Superior temporal gyrus (tissue), 1 donor: ENCODE measurements around the gene TUBGCP2.

Experiments
- DNase-seq: peaks from one replicate; pipeline ENCODE4 v3.0.0-alpha.2; 2016; ENCODE audit errors: extremely low spot score

The TUBGCP2 gene

DNA sequence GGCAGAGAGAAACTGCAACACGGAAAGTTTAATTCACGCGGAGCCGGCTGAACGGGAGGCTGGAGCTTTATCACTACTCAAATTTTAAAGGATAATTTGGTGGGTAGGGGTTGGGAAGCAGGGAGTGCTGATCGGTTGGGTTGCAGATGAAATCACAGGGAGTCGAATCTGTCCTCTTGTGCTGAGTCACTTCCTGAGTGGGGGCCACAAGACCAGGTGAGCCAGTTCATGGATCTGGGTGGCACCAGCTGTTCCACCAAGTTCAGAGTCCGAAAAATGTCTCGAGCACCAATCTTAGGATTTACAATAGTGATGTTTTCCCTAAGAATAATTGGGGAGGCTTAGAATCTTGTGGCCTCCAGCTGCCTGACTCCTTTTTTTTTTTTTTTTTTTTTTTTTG, 34.9 kb upstream of the TUBGCP2 start:
- no peak for DNase-seq

DNA sequence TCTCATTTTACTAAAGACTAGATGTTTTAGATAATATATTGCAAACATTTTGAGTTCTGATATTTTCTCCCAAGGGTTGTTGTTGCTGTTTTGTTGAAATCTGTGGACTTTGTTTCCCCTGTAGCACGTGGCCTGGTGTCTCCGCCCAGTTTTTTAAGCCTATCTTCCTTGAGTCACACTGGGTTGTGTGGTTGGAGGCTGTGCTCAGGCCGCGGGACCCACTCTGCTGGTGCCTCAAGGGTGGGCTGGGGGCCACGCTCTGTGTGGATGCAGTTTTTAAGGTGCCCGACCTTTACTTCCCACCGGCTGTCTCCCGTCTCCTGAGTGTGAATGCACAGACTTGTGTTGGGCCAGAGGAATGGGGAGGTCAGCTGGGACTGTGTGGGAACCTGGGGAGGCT, 34.3 kb upstream of the TUBGCP2 start:
- no peak for DNase-seq

DNA sequence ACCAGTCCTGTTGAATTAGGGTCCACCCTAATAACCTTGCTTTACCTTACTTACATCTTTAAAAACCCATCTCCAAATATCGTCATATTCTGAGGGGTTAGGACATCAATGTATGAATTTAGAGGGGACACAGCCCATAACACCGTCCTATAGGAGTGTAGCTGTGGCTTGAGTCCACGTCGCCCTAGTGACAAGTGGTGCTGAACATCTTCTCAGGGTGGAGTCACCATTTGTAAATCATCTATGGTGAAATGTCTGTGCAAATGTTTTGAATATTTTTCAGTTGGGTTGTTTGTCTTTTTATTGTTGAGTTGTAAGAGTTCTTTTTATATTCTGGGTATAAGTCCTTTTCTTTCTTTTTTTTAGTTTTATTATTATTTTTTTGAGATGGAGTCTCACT, 33.3 kb upstream of the TUBGCP2 start:
- DNase-seq, result no peak

DNA sequence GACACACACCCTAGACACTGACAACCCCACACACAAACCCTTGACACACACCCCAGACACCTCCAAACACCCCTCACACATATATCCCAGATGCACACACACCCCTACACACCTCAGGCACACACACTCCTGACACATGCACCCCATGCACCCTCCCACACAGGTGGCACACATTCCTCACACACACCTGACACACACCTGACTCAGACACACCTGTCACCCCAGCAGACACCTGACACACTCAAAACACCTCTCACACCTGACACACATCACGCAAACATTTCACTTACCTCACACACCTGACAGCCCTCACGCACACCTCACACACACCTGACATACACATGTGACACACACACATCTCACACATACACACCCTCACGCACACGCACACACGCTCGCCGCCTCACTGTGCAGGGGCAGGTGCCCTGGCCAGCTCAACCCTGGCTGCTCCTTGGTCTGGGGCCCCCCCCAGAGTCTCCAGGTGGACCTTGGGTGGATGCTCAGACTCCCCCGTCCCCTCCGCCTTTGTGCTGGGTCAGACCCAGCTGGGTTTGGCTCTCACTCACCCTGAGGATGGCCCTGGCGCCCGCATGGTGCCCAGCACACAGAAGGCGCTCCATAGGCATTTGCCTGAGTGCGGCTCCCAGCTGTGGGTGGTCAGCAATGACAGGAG, 31.2 kb upstream of the TUBGCP2 start:
- no peak for DNase-seq

DNA sequence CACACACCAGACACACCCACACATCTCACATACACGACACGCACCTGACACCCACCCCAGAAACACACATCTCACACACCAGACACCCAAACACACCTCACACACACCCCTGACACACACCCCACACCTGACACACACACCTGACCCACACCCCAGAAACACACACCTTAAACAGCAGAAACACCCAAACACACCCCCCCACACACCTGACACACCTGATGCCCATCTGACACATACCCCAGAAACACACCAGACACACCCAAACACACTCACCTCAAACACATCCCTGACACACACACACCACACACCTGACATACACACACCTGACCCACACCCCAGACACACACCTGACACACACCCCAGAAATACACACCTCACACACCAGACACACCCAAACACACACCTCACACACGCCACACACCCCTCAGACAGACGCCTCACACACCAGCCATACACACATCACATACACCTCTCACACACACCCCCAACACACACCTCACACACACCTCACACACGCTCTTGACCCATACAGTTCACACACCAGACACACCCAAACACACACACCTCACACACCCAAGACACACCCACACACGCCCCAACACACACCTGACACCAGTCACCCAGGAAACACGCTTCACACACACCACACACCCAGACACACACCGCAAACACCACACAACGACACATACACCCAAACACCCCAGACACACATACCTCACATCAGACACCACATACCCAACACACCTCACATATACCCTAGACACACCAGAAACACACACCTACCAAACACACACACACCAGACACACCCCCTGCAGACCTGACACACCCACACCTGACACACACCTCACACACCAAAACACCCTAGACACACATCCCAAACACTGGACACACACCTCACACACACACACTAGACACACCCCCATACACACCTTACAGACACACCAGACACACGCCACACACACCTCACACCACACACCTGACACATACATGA, 29.7 kb upstream of the TUBGCP2 start:
- DNase-seq, result no peak

DNA sequence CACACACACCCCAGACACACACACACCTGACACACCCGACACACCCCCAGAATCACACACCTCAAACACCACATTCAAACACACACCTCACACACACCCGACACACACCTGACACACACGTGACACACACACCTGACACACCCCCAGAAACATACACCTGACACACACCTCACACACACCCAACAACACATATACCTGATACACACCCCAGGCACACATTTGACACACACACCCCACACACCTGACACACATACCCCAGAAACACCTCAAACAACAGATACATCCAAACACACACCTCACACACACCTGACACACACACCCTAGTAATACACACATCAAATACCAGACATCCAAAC, 28.7 kb upstream of the TUBGCP2 start:
- no peak for DNase-seq

DNA sequence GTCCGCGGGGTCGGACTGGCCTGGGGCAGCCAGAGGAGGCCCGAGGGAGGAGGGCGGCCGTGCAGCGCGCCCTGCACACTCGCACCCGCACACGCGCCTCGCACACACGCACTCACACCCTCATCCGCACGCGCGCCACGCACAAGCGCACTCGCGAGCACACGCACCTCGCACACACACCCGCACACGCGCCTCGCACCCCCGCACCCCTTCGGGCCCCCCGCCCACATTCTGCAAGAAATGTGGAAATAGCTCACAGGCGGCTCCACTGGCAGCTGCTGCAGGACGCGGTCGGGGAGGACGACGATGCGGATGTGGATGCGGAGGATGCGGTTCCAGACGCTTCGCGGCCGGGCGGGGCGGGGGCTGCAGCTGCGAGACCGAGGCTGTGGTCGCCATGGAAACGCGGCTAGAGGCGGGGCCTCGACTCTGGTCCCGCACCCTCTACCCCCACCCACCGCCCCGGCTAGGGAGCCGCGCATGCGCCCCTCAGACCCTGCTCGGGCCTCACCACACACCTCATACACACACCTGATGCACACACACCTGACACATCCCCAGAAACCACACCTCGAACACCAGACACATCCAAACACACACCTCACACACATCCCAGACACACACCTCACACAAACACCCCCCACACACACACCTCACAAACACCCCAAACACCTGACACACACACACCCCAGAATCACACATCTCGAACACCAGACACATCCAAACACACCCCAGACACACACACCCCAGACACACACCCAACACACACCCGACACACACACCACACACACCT, 28.1 kb upstream of the TUBGCP2 start, which contains the start of gene CALY:
Gene CALY (minus strand): TSS at position 320 of the 793 bp plus-strand sequence. CDS start 7,907 bp downstream, outside the sequence.
- DNase-seq, result no peak

DNA sequence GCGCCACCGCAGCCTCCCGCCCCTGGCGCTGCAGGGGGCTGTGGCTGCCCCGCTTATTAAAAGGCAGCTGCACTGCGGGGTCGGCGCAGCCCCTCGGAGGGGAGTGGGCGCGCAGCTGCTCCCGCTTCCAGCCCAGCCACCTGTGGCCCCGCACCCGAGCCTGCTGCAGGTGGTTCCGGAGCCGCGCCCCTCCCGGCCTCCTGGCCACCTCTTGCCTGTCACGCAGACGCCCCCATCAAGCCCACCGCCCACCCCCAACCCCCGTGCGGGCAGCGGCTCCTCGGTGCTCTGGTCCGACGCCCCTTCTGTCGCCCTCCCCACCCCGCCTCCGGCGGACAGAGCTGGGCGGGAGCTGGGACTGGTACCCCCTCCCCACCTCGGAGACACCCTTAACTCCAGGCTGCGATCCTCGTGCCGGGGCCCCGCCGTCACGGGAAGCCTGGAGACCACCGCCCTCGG, 27.5 kb upstream of the TUBGCP2 start:
- DNase-seq, result no peak

DNA sequence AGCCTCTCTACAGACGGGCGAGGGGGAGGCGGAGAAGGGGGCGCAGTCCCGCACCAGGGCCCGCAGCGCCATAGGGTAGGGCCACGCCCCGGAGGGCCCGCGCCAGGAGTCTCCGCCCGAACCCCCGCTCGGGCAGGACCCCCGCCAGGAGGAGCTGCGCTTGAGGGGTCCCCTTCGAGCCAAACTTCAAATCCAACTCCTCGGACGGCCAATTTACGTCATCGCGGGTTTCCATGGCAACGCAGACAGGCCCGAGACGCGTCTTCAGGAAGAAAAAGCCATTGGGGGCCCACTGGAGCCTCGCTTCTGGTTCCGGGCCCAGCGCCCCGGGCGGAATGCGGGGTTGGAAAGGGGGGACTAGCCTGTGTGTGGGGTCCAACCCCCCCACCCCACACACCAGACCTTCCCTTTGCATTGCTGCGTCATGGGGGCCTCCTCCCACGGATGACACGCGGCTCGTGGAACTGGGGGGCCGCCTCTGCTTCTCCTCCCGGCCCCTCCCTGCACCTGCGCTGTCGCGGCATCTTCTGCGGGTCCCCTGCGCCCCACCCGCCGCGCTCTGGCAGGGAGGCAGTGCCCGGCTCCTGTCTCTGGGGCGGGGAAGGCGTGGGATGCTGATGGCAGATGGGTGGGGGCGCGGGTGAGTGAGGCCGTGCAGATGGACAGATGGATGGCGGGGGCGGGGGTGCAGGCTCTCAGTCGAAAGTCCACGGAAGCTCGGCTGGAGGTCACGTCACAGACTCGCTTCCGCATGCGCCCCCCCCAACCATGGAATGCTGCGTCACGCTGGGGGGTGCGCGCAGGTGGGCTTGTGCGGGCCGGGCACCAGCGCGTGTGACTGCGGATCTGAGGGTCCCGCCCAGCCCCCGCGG, 26.8 kb upstream of the TUBGCP2 start:
- peak; percentile 47 for DNase-seq

DNA sequence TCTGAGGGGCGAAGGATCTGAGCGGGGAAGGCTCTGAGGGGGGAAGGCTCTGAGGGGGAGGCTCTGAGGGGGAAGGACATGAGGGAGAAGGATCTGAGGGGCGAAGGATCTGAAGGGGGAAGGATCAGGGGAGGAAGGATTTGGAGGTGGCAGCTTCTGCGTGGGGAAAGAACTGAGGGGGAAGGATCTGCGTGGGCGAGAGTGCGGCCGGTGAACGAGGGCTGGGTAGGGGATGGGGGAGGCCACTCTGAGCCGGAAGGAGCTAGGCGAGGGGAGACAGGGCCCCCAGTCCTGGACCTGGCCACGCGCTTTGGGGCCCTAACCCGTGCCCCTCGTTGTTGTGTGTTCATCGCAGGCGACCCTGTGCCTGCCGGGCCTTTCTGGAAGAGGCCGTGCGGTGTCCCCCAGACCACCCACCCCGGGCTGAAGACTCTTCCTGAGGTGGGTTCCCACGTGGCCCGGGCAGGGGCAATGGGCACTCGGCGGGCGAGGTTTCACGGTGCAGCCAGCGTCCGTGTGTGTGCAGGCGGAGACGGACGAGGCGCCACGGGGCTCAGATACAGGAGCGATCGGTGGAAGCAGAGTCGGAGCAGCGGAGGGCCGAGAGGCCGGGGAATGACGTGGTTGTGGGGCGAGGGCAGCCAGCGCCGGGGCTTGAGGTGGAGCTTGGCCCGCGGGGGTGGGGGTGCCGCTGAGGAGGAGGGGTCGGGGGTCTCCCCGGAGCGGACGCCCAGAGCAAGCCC, 26.0 kb upstream of the TUBGCP2 start:
- DNase-seq, result no peak

DNA sequence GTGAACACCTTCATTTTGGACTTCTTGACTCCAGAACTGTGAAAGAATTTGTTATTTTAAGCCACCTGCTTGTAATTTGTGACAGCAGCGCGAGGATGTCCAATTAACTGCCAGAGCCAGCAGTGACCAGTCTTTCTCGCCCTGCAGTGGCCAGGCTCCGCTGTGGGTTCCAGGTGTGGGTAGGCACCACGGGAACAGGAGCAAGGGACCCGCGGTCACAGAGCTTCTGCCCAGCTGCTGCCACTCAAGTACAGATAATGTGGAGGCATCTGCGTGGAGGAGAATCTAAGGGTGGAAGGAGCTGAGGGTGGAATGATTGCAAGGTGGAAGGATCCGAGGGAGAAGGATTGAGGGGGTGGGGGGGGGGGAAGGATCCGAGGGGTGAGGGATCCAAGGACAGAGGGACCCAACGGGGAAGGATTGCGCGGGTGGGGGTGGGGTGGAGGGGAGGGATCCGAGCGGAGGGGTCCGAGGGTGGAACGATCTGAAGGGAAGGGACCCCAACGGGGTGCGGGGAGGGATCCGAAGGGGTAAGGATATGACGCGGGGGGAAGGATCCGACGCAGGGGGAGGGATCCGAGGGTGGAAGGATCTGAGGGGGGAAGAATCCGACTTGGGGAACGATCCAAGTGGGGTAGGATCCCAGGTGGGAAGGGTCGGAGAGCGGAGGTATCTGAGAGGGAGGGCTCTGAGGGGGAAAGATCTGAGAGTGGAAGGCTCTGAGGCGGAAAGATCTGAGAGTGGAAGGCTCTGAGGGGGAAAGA, 24.4 kb upstream of the TUBGCP2 start:
- DNase-seq, result no peak

DNA sequence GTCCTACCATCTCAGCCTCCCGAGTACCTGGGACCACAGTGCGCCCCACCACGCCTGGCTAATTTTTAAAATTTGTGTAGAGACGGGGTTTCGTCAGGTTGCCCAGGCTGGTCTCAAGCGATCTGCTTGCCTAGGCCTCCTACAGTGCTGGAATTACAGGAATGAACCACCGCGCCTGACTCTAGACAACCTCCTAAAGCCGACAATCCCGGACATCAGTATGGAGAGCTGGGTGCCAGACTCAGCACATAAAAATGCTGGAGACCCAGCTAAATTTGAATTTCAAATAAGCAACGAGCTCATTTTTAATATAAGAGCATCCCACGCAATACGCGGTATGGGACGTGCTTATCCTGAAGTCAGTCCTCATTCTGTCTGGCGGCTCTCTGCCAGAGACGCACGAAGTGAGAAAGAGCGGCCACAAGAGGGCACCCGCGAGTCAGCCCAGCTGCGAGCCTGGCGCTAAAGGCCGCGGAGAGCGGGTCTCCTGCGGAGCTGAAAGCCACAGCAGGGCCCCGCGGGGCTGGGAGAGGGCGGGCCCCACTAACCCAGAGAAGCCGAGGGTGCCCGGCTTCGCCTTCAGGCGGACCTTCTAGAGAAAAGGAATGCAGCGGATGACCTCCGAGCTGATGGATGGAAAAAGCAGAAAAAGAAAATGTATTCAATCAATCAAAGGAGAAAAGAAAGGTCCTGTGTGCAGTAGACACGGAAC, 21.0 kb upstream of the TUBGCP2 start:
- peak; percentile 96 for DNase-seq

DNA sequence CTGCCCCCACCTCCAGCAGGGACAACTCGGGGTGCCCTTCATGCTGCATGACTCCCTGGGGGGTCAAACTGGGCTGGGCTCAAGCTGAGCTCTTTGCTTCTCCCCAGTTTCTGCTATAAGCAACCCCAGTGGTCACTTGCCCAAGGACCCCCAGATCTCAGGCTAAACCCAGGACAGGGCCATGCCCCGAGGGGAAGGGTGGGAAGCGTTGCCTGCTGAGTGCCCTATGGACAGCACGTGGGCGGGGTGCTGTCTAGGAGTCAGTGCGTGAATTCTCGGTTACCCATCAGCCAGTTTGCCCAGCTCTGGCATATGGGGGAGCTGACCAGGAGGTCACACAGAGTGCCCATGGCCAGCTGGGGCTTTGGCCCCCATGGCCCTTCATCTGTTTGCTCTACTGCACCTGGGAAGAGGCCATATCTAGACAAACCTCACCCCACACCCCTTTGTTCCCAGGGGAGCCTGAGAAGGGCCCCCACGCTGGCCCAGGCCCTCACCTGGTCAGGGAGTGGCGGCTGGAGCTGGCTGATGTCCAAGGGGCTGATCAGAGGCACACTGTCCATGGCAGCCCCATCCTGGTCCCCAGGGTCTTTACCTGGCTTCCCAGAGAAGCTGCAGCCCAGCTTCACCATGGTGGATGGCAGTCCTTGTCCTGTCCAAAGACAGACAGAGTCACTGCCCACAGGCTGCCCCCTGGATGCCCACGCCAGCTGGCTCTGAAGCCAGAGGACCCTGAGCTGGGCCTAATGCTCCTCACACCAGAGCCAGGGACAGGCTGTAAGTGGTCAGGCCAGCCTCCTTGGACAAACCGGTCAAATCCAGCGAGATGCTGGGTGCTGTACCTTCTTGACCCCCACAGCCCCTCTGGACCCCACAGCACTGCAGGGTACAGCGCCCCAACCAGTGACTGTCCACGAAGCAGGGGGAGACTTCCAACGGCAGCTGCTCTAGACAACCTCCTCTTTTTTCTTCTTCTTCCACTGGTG, 20.0 kb upstream of the TUBGCP2 start:
- no peak for DNase-seq

DNA sequence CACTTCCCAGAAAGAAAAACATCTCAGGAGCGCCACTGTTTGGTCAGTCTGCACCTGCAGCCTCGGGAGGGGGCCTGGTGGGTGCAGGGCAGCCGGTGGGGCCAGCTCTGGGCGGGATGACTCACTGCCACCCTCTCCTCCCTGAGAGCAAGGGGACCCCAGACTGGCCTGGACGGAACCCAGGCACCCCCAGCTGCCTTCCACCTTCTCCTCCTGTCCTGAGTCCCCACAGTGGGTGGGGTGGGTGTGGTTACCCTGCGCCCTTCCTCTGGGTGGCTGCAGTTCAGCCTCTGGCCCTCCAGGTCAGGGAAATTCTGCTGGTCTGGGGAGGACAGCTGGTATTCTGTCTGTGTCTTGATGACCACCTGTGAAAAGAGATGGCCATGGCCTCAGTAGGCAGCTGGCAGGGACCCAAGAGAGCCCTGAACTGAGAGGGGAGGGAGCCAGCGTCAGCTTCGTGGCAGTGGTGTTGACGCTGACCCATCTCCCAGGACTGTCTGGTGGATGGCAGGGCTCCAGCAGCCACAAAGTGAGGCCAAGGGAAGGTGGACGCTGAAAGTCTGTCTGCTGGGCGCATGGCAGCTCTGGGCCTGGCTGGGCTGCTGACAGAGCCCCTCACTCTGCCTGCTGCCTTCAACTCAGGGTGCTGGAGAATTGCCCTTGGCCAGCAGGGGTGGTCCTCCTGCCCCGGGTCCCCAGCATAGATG, 19.1 kb upstream of the TUBGCP2 start:
- DNase-seq, result no peak

DNA sequence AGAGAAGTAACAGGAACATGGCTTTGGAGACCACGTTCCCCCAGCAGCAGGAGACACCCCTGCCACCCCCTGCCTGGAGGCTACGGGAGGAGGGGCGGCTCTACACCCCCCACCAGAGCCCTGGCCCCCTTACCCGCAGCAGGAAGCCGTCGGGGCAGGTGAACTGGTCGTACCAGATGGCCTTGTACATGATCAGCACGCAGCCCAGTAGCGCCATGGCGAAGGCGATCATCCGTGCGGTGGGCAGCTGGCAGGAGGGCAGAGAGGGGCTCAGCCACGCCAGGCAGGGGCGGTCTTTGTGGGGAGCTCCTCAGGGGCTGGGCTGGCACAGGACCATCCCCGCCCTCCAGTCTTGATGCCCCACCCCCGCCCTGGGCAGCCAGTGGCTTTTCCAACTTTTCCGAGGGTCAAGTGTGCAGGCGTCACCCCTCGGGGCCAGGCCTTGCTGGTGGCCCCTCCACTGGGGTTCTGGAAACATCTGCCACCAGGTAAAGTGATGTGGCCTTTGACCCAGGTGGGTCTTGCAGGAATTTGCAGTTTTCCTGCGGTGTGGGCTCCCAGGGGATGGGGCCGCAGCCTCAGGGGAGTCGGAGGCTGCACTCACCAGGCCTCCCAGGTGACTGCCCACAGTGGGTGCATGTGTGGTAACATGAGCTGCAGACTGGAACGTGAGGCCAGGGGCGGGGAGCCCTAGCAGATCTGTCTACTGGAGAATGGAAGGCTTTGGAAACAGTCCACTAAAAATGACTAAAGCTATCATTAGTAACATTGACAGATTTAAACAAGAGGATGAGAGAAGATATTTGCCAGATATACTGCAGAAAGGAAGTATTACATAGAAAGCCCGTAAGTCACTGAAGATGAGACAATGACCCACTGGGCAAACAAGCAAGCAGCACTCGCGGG, 18.3 kb upstream of the TUBGCP2 start:
- no peak for DNase-seq

DNA sequence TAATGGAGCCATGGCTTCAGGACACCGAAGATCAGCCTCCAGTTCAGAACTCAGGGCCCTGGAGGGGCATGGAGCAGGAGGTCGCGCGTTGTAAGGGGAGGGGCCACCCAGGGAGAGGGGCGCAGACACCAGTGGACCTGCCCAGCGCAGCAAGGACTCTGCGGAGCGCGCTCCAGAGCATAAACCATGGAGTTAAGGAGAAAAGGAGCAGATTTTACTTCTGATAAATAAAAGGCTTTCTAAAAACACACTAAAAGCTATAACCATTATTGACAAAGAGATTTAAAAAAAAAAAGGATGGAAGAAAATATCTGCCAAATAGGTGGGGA, 17.5 kb upstream of the TUBGCP2 start:
- DNase-seq, result no peak
